ENCODE measurements around the gene EDEM3. TPM values are rescaled to one million over a fixed set of nuclear protein-coding genes. Genes with fewer than 3 reads are reported as not detected.
"Not testable (repeated sequence)": the region's sequence is repeated elsewhere in the genome, so short reads cannot be mapped to it uniquely, and the experiment has no call there.

The EDEM3 gene
- total and polyA plus RNA-seq, 2 donors (not counting 1 experiment from before 2014, with no cell fraction given) = 4.3 to 20.9 TPM

- no peak overlapping the region for H3K4me3 ChIP-seq (ENCODE audit: control extremely low read depth in 1 of 5, extremely low read depth in 1 of 5, insufficient read depth in 1 of 5, low read depth in 2 of 5, low read length in 4 of 5)
- Mint-ChIP-seq H3K4me1 (peaks cover 6% of the 10 kb centered on the region), H3K27ac (no peak overlapping the region), H3K27me3 (no peaks in the 10 kb centered on the region), H3K4me3 (no peak overlapping the region), H3K9me3 (ENCODE audit: insufficient read depth) (peaks cover 7% of the 10 kb centered on the region)
- H3K4me1 ChIP-seq (ENCODE audit: control insufficient read depth in 2 of 2, insufficient read depth in 2 of 2, low read length in 2 of 2) = peaks cover 0 to 6% of the 10 kb centered on the region in 2 donors
- CTCF ChIA-PET = interaction anchor here (0.8 to 1.3 kb wide), 2 partner anchors 198 to 381 kb away, joined by 3 read pairs; no protein-coding TSS in a partner anchor
- no peak overlapping the region for H3K9ac ChIP-seq (ENCODE audit: low read length)
- TF ChIP-seq EZH2 (IDR thresholded peaks at IDR 0.05; ENCODE audit: borderline replicate concordance, insufficient read depth, low read depth, low read length, poor library complexity, severe bottlenecking) (no peak), CTCF (IDR thresholded peaks at IDR 0.05) (no peak)
- no peak for DNase-seq
- no peaks in the 10 kb centered on the region for H3K79me2 ChIP-seq (ENCODE audit: control insufficient read depth, insufficient read depth, low read length)
- H4K20me1 ChIP-seq (ENCODE audit: control insufficient read depth, insufficient read depth, low read length, poor library complexity, severe bottlenecking) = no peaks in the 10 kb centered on the region
- H2AFZ ChIP-seq (ENCODE audit: insufficient read depth, low read depth, low read length, poor library complexity, severe bottlenecking) = no peak overlapping the region
- 96% methylated on average over 2 of the region's 2 CpGs for WGBS (ENCODE audit: insufficient coverage)
- no peaks in the 10 kb centered on the region for H3K36me3 ChIP-seq (replicated peaks in 1 of 2; ENCODE audit: control extremely low read depth in 1 of 2, control insufficient read depth in 1 of 2, extremely low read depth in 1 of 2, insufficient read depth in 2 of 2, low read length in 1 of 2)
- POLR2A ChIA-PET = no interaction called here
- no peak for ATAC-seq (ENCODE audit: low read depth)
- no peak overlapping the region for H3K4me2 ChIP-seq (replicated peaks; ENCODE audit: low read depth, low read length, poor library complexity, severe bottlenecking)
- H3K27me3 ChIP-seq (replicated peaks in 1 of 4; ENCODE audit: control extremely low read depth in 1 of 4, control insufficient read depth in 3 of 4, insufficient read depth in 4 of 4, low read length in 3 of 4) = no peaks in the 10 kb centered on the region
- no peak overlapping the region for H3K27ac ChIP-seq (ENCODE audit: low read length in 2 of 2)
- intact Hi-C loops (cut with micrococcal nuclease) = no loop called here
- H3K9me3 ChIP-seq (ENCODE audit: control extremely low read depth in 1 of 3, control insufficient read depth in 2 of 3, insufficient read depth in 1 of 3, low read length in 2 of 3) = peaks cover 1 to 7% (median 7%) of the 10 kb centered on the region in 3 donors
These were observed 34.3 kb upstream of the EDEM3 start for GRCh38 chr1:184788970-184789369.

GRCh38 chr1:184785529-184785928, 30.9 kb upstream of the EDEM3 start:
- intact Hi-C loops (cut with micrococcal nuclease) = no loop called here
- H3K4me3 ChIP-seq (ENCODE audit: control extremely low read depth in 1 of 5, extremely low read depth in 1 of 5, insufficient read depth in 1 of 5, low read depth in 2 of 5, low read length in 4 of 5) = no peak overlapping the region
- no peak overlapping the region for H3K4me2 ChIP-seq (replicated peaks; ENCODE audit: low read depth, low read length, poor library complexity, severe bottlenecking)
- ChIA-PET POLR2A (no interaction called here), CTCF (no interaction called here)
- Mint-ChIP-seq H3K9me3 (ENCODE audit: insufficient read depth) (peaks cover 18% of the 10 kb centered on the region), H3K27me3 (no peaks in the 10 kb centered on the region), H3K27ac (no peak overlapping the region), H3K4me1 (peaks cover 6% of the 10 kb centered on the region), H3K4me3 (no peak overlapping the region)
- WGBS (ENCODE audit: insufficient coverage) = no CpG with 5 or more reads among the region's 2 CpGs
- H3K79me2 ChIP-seq (ENCODE audit: control insufficient read depth, insufficient read depth, low read length) = no peaks in the 10 kb centered on the region
- H3K9ac ChIP-seq (ENCODE audit: low read length) = no peak overlapping the region
- TF ChIP-seq CTCF (IDR thresholded peaks at IDR 0.05) (no peak), EZH2 (IDR thresholded peaks at IDR 0.05; ENCODE audit: borderline replicate concordance, insufficient read depth, low read depth, low read length, poor library complexity, severe bottlenecking) (no peak)
- ATAC-seq (ENCODE audit: low read depth) (no peak), DNase-seq (no peak)
- H3K27ac ChIP-seq (ENCODE audit: low read length in 2 of 2) = no peak overlapping the region
- H3K4me1 ChIP-seq (ENCODE audit: control insufficient read depth in 2 of 2, insufficient read depth in 2 of 2, low read length in 2 of 2) = peaks cover 0 to 6% of the 10 kb centered on the region in 2 donors
- no peaks in the 10 kb centered on the region for H3K36me3 ChIP-seq (replicated peaks in 1 of 2; ENCODE audit: control extremely low read depth in 1 of 2, control insufficient read depth in 1 of 2, extremely low read depth in 1 of 2, insufficient read depth in 2 of 2, low read length in 1 of 2)
- no peak overlapping the region for H2AFZ ChIP-seq (ENCODE audit: insufficient read depth, low read depth, low read length, poor library complexity, severe bottlenecking)
- H3K9me3 ChIP-seq (ENCODE audit: control extremely low read depth in 1 of 3, control insufficient read depth in 2 of 3, insufficient read depth in 1 of 3, low read length in 2 of 3) = peaks cover 3 to 14% (median 13%) of the 10 kb centered on the region in 3 donors
- no peaks in the 10 kb centered on the region for H3K27me3 ChIP-seq (replicated peaks in 1 of 4; ENCODE audit: control extremely low read depth in 1 of 4, control insufficient read depth in 3 of 4, insufficient read depth in 4 of 4, low read length in 3 of 4)
- H4K20me1 ChIP-seq (ENCODE audit: control insufficient read depth, insufficient read depth, low read length, poor library complexity, severe bottlenecking) = no peaks in the 10 kb centered on the region

GRCh38 chr1:184783723-184784122, 29.1 kb upstream of the EDEM3 start:
- H3K4me1 ChIP-seq (ENCODE audit: control insufficient read depth in 2 of 2, insufficient read depth in 2 of 2, low read length in 2 of 2); CTCF ChIA-PET; H3K27ac Mint-ChIP-seq; H4K20me1 ChIP-seq (ENCODE audit: control insufficient read depth, insufficient read depth, low read length, poor library complexity, severe bottlenecking); H3K9ac ChIP-seq (ENCODE audit: low read length); H3K4me1 Mint-ChIP-seq; DNase-seq; ATAC-seq (ENCODE audit: low read depth); H3K27me3 Mint-ChIP-seq; H3K36me3 ChIP-seq (replicated peaks in 1 of 2; ENCODE audit: control extremely low read depth in 1 of 2, control insufficient read depth in 1 of 2, extremely low read depth in 1 of 2, insufficient read depth in 2 of 2, low read length in 1 of 2); intact Hi-C loops (cut with micrococcal nuclease); H2AFZ ChIP-seq (ENCODE audit: insufficient read depth, low read depth, low read length, poor library complexity, severe bottlenecking); H3K27me3 ChIP-seq (replicated peaks in 1 of 4; ENCODE audit: control extremely low read depth in 1 of 4, control insufficient read depth in 3 of 4, insufficient read depth in 4 of 4, low read length in 3 of 4); H3K27ac ChIP-seq (ENCODE audit: low read length in 2 of 2); POLR2A ChIA-PET; H3K4me3 Mint-ChIP-seq; H3K4me2 ChIP-seq (replicated peaks; ENCODE audit: low read depth, low read length, poor library complexity, severe bottlenecking); H3K79me2 ChIP-seq (ENCODE audit: control insufficient read depth, insufficient read depth, low read length); H3K4me3 ChIP-seq (ENCODE audit: control extremely low read depth in 1 of 5, extremely low read depth in 1 of 5, insufficient read depth in 1 of 5, low read depth in 2 of 5, low read length in 4 of 5): not testable (repeated sequence)
- H3K9me3 ChIP-seq (ENCODE audit: control extremely low read depth in 1 of 3, control insufficient read depth in 2 of 3, insufficient read depth in 1 of 3, low read length in 2 of 3) = peaks cover 3 to 14% (median 13%) of the 10 kb centered on the region in 3 donors
- H3K9me3 Mint-ChIP-seq (ENCODE audit: insufficient read depth) = peaks cover 18% of the 10 kb centered on the region
- WGBS (ENCODE audit: insufficient coverage) = 100% methylated on average over 2 of the region's 3 CpGs
